Endothelial cell of umbilical vein (primary cell): Measurements from ENCODE around the gene ANXA5. TPM values are rescaled to one million over a fixed set of nuclear protein-coding genes. Genes with fewer than 3 reads are reported as not detected.

Experiments
- BruUV-seq: library from RNA; stranded (reverse); fragments of 400-500 nt; replicated peaks from 2 replicates; lab custom pipeline; 2021; lab: Mats Ljungman, UMichigan
- CTCF ChIA-PET: fragments of 300-600, 350-600 bp; sonication (Branson Sonifier 250); formaldehyde crosslinking; loops from one replicate; lab custom pipeline; 2021; ENCODE audit warnings: antibody characterized with exemption, inconsistent platforms; lab: Charles Lee
- POLR2A ChIA-PET: fragments of 300-600, 350-600 bp; sonication (Branson Sonifier 250); formaldehyde crosslinking; loops from one replicate; lab custom pipeline; 2021; ENCODE audit warnings: antibody characterized with exemption, inconsistent platforms; lab: Charles Lee
- DNase-seq: peaks from one replicate; pipeline ENCODE4 v3.0.0-alpha.2; 2011; ENCODE audit warnings: low read depth, low spot score
- FAIRE-seq: peaks from 2 replicates; lab custom pipeline; 2011; peaks lifted over from hg19 to GRCh38; lab: Jason Lieb, UNC
- H2AFZ ChIP-seq: 2 replicates; pipeline ENCODE4 v1.6.0; 2012; ENCODE audit warnings: low read depth, low read length, control low read depth, inconsistent platforms
- H3K27ac ChIP-seq: 2 replicates; pipeline ENCODE4 v1.5.1; 2011; ENCODE audit warnings: low read depth, mild to moderate bottlenecking, control low read depth, low read length, moderate library complexity; ENCODE audit not compliant: insufficient read depth
- H3K27me3 ChIP-seq, 2 experiments: 2 replicates each; pipeline versions ENCODE4 v1.6.0 to v1.6.1; 2011; ENCODE audit warnings: low read length in 2 of 2, mixed read lengths in 1 of 2; ENCODE audit not compliant: control insufficient read depth in 2 of 2, insufficient read depth in 2 of 2
- H3K36me3 ChIP-seq, 2 experiments: 2 replicates in 1 of 2; 3 replicates in 1 of 2; pipeline ENCODE4 v1.5.1; 2011; ENCODE audit warnings: low read length in 2 of 2, mild to moderate bottlenecking in 1 of 2, moderate library complexity in 1 of 2; ENCODE audit not compliant: control insufficient read depth in 2 of 2, insufficient read depth in 2 of 2; ENCODE audit errors: extremely low read depth in 1 of 2
- H3K4me1 ChIP-seq: 3 replicates; pipeline ENCODE4 v1.5.1; 2011; ENCODE audit warnings: mild to moderate bottlenecking, low read length; ENCODE audit not compliant: control insufficient read depth, insufficient read depth; ENCODE audit errors: extremely low read depth
- H3K4me2 ChIP-seq: 2 replicates; pipeline ENCODE4 v1.6.1; 2011; ENCODE audit warnings: low read length, control low read depth, mixed read lengths; ENCODE audit not compliant: insufficient read depth
- H3K4me3 ChIP-seq, 3 experiments: fragments of 200-600 bp in 1 of 3; sonication (generic), shearing (Covaris generic) in 1 of 3; replicated peaks in 1 of 3; 2 replicates each; pipeline ENCODE4 v1.5.1; 2011 to 2016; ENCODE audit warnings: control low read depth in 3 of 3, low read length in 3 of 3, mild to moderate bottlenecking in 2 of 3, inconsistent platforms in 1 of 3, low read depth in 1 of 3, moderate library complexity in 1 of 3; ENCODE audit not compliant: insufficient read depth in 1 of 3
- H3K79me2 ChIP-seq: 2 replicates; pipeline ENCODE4 v1.6.0; 2012; ENCODE audit warnings: low read length, inconsistent platforms; ENCODE audit not compliant: control insufficient read depth, insufficient read depth
- H3K9ac ChIP-seq: replicated peaks from 2 replicates; pipeline ENCODE3; 2011; ENCODE audit warnings: low read length, control low read depth; ENCODE audit not compliant: insufficient read depth; ENCODE audit errors: extremely low read depth
- H3K9me1 ChIP-seq: replicated peaks from 3 replicates; pipeline ENCODE4 v1.6.0; 2011; ENCODE audit warnings: mild to moderate bottlenecking, low read length; ENCODE audit not compliant: control insufficient read depth, insufficient read depth; ENCODE audit errors: extremely low read depth
- H3K9me3 ChIP-seq: replicated peaks from 2 replicates; pipeline ENCODE4 v1.5.1; 2012; ENCODE audit warnings: low read length, inconsistent platforms; ENCODE audit not compliant: control insufficient read depth, insufficient read depth
- H4K20me1 ChIP-seq: replicated peaks from 2 replicates; pipeline ENCODE3; 2011; ENCODE audit warnings: mild to moderate bottlenecking, low read length; ENCODE audit not compliant: control insufficient read depth, insufficient read depth; ENCODE audit errors: extremely low read depth
- EZH2 ChIP-seq: IDR thresholded peaks from 2 replicates; pipeline ENCODE4 v1.6.1; 2012; ENCODE audit warnings: borderline replicate concordance, low read depth, mild to moderate bottlenecking, moderate library complexity, low read length, inconsistent platforms; ENCODE audit not compliant: severe bottlenecking
- FOS ChIP-seq: IDR thresholded peaks from 2 replicates; pipeline ENCODE4 v1.6.1; 2011; ENCODE audit warnings: mild to moderate bottlenecking, low read length, moderate library complexity, borderline replicate concordance; ENCODE audit not compliant: insufficient read depth
- GATA2 ChIP-seq: IDR thresholded peaks from 2 replicates; pipeline ENCODE4 v1.7.0; 2011; ENCODE audit warnings: low read depth, mild to moderate bottlenecking, moderate library complexity, mixed read lengths, low read length; ENCODE audit not compliant: insufficient read length, insufficient read depth
- JUN ChIP-seq: IDR thresholded peaks from 2 replicates; pipeline ENCODE4 v1.6.1; 2011; ENCODE audit warnings: borderline replicate concordance, low read depth; ENCODE audit not compliant: insufficient read length, insufficient read depth
- MYC ChIP-seq: IDR thresholded peaks from one replicate; pipeline ENCODE4 v1.6.1; 2011; ENCODE audit warnings: mild to moderate bottlenecking, low read depth, low read length
- POLR2A ChIP-seq: IDR thresholded peaks from 2 replicates; pipeline ENCODE4 v1.6.1; 2012; ENCODE audit warnings: low read depth, mild to moderate bottlenecking, control low read depth, low read length
- POLR2AphosphoS5 ChIP-seq: IDR thresholded peaks from 2 replicates; pipeline ENCODE4 v1.6.1; 2012; ENCODE audit warnings: low read depth, mild to moderate bottlenecking, control low read depth, low read length, moderate library complexity; ENCODE audit not compliant: insufficient read depth
- dilution Hi-C: fragments of 300-500 bp; cut with MboI; formaldehyde crosslinking; loops from one replicate; pipeline ENCODE4 v1.15.0; 2019; ENCODE audit warnings: low sequenced_read_pairs; ENCODE audit not compliant: extremely low pct_ligation_motif_present
- intact Hi-C: fragments of 100-400 bp; cut with micrococcal nuclease; formaldehyde crosslinking; loops from one replicate; pipeline ENCODE4 v1.10.0; 2022
- polyA plus RNA-seq, 4 experiments: library from polyadenylated mRNA; depleted of rRNA in 3 of 4; stranded (reverse) in 3 of 4; unstranded in 1 of 4; fragments of >200 nt; gene quantifications; 2 replicates each; pipeline versions ENCODE4 v1.2.1 to v1.2.3, GENCODE V29; 2011 to 2012; ENCODE audit warnings: missing spikeins in 1 of 4
- total RNA-seq: library from RNA; stranded (reverse); gene quantifications from 2 replicates; pipeline ENCODE4 v1.2.3, GENCODE V29; 2021
- TF ChIP-seq, protein P1 (sequence below), 2 donors: IDR thresholded peaks; 1 replicate in 1 of 2; 2 replicates in 1 of 2; pipeline ENCODE4 v1.5.1; 2011; ENCODE audit warnings: low read length in 2 of 2, mild to moderate bottlenecking in 2 of 2, moderate library complexity in 2 of 2, control low read depth in 1 of 2, inconsistent platforms in 1 of 2, low read depth in 1 of 2; ENCODE audit not compliant: insufficient read depth in 1 of 2; ENCODE audit errors: extremely low read depth in 1 of 2
- TF ChIP-seq, protein P2 (sequence below): IDR thresholded peaks from 2 replicates; pipeline ENCODE4 v1.6.1; 2011; ENCODE audit not compliant: insufficient read depth, insufficient read length

Gene ANXA5
- total and polyA plus RNA-seq, 2 donors (not counting 3 experiments of a cell fraction or from before 2014, with no cell fraction given) = 450 to 528 TPM

DNA sequence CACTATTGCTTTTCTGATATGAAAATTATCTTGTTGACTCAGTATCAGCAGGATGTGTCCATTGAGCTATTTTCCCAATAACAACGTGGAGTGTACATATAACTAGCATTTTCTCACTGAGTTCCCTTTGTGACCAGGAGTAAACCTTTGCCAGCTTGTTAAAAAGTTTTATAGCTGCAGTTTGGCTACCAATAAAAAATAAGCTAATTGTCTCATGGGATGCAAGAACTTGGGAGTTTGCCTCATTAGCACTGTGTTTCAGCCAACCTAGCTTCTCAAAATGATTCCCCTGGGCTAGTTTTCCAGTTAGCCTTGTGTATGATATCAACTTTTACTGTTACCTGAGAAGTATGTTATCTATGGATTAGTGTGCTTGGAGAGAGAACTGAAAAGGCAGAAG lies 24.9 kb upstream of the ANXA5 start:
- Histone ChIP-seq H3K4me1 (no peaks in the 10 kb centered on the region), H3K9ac (no peak overlapping the region), H3K36me3 (no peaks in the 10 kb centered on the region), H3K4me3 (no peak overlapping the region), H3K27me3 (no peaks in the 10 kb centered on the region), H3K79me2 (no peaks in the 10 kb centered on the region), H3K27ac (no peak overlapping the region), H3K9me3 (no peaks in the 10 kb centered on the region), H4K20me1 (no peaks in the 10 kb centered on the region), H3K4me2 (no peak overlapping the region), H2AFZ (no peak overlapping the region), H3K9me1 (no peaks in the 10 kb centered on the region)
- ChIA-PET CTCF (interaction anchor here (1.1 to 1.3 kb wide), 2 partner anchors 10 to 259 kb away, joined by 3 read pairs; no protein-coding TSS in a partner anchor), POLR2A (interaction anchor here (0.9 kb wide), 1 partner anchor 10 kb away, joined by 3 read pairs; no protein-coding TSS in a partner anchor)
- BruUV-seq = no TSS peak
- TF ChIP-seq MYC (no peak), GATA2 (no peak), JUN (no peak), EZH2 (no peak), POLR2A (no peak), POLR2AphosphoS5 (no peak), FOS (no peak)
- TF ChIP-seq, protein P1, sequence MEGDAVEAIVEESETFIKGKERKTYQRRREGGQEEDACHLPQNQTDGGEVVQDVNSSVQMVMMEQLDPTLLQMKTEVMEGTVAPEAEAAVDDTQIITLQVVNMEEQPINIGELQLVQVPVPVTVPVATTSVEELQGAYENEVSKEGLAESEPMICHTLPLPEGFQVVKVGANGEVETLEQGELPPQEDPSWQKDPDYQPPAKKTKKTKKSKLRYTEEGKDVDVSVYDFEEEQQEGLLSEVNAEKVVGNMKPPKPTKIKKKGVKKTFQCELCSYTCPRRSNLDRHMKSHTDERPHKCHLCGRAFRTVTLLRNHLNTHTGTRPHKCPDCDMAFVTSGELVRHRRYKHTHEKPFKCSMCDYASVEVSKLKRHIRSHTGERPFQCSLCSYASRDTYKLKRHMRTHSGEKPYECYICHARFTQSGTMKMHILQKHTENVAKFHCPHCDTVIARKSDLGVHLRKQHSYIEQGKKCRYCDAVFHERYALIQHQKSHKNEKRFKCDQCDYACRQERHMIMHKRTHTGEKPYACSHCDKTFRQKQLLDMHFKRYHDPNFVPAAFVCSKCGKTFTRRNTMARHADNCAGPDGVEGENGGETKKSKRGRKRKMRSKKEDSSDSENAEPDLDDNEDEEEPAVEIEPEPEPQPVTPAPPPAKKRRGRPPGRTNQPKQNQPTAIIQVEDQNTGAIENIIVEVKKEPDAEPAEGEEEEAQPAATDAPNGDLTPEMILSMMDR (IDR thresholded peaks at IDR 0.05; ENCODE audit: extremely low read depth in 1 of 2, insufficient read depth in 1 of 2, low read depth in 1 of 2, low read length in 2 of 2) = no peak
- TF ChIP-seq, protein P2, sequence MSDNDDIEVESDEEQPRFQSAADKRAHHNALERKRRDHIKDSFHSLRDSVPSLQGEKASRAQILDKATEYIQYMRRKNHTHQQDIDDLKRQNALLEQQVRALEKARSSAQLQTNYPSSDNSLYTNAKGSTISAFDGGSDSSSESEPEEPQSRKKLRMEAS = no peak
- DNase-seq = no peak
- FAIRE-seq = no peak
- intact Hi-C loops = loop anchor here (10.0 kb wide), 1 partner anchor 47 kb away; no protein-coding TSS in a partner anchor
- dilution Hi-C loops = no loop called here
